GM18498 (cell line): ENCODE data around the gene KRT1.
"Not testable (repeated sequence)": the region's sequence is repeated elsewhere in the genome, so short reads cannot be mapped to it uniquely, and the experiment has no call there.

Source experiments
- ATAC-seq: cut with Tn5 transposase; IDR thresholded peaks from one replicate; pipeline ENCODE4 v1.9.1; 2021; ENCODE audit warnings: mild to moderate bottlenecking, moderate library complexity; ENCODE audit not compliant: unreplicated experiment

KRT1 gene

DNA sequence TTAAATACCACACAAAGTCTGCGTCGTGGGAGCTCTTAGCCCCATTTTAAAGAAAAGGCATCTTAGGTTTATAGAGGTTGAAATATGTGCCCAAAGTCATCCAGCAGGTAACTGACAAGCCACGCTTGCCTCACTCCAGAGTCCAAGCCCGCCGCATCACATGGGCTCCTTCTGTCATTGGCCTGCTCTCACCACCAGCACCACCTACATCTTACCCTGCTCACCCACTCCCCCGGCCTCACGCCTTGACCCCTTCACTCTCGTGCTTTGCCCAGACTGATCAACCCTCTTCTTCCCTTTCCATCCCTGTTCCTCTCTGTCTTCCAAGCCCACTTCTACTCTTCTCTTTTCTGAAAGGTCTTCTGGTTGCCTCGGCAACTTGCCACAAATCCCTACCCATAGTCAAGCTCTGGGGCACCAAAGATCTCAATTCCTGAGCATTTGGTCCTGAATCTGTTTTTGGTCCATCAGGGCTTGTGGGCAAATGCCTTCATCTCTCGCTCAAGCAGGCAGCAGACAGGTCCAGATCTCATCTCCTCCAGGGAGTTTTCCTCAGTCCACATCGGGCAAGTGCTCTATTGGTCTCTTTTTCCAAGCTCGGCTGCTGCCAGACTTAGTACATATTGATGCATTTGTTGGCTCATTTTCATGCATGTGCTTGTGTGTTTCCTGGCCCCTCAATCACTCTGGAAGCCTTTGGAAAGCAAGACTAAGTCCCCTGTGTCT is 3.5 kb upstream of the KRT1 start:
- no peak for ATAC-seq

DNA sequence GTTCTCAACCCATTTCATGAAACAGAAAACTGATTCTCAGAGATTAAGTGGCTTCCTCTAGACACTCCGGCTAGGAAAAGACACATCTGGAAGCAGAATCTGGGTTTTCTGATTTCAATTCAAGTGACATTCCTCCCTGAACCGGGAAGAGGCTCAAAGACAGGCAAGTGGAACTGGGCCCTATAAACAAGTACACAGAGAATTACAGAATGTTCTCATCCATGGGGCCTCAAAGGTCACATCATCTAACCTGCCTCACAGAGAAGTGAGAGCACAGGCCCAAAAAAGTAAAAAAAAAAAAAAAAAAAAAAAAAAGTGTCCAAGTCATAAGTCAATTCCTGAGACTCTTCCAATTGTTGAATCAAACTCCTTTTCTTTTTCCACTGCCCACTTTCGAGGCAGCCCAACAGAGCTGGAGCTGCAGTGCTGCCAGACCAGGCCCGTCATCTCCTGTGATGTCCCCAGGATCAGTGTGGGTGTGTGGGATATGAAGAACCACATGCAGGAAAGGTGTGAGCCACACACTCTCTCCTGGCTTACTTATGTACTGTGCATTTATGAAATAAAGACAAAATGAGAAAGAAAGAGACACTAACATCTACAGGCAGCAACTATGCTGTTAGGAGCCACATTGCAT is 2.8 kb upstream of the KRT1 start:
- ATAC-seq = no peak

DNA sequence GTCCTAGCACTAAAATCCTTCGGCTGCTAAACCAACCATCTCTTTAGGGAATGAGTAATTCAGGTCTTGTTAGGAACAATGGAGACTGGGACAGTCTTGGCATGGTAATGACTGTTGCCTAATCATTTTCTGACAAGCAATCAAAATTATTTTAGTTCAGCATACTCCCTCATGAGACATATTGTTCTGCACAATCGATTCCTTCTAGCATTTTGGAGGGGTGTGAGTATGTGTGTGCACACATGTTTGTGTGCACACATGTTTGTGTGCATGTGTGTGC is 2.1 kb upstream of the KRT1 start:
- ATAC-seq = no peak

DNA sequence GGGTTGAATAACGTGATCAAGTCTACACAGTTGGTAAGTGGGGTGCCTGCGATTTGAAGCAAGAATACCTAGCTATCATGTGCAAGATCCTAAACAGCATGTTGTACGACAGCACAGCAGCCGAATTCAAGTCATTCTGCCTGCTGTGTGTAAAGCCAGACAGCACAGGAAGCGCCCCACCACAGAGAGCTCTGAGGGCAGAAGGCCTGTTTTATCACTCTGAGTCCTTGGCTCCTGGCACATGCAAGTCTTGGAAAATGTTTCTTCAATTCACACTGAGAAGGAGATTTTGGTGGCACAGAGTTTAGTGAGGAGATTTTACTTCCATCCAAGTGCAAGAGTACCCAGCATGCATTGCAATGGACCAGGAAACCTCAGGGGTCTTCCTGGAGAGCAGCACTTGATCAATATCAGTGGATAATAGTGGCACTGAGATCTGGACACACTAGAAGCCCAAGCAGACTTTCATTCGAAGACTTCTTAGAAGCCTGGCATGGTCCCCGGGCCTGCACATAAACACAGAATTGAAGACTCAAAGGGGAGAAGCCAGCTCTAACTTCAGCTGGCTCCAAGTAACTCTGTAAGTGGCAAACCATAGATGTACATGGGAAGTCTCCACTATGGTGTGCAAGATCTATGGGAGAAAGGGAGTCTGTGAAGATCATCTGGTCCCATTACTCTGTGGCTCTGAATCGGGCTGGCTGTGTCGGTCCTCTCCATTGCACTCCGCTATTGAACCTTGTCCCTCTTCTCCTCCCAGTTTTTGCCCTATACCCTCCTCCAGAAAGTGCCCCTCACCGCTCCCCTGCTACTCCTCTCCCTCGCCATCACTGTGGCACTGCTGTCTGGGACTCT is 1.5 kb upstream of the KRT1 start:
- ATAC-seq = no peak

DNA sequence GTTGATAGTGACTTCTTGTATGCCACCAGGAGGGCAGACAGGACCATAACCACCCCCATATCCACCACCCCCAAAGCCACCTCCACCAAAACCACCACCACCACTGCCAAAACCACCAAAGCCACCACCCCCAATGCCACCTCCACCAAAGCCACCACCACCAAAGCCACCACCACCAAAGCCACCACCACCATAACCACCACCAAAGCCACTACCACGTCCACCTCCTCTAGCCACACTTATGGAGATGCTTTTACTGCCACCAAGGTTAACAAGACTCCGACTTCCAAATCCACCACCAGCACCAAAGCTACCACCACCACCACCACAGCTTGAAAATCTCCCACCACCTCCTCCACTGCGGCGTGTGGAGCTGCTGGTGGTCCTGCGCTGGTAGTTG is 332 bp downstream of the KRT1 start:
- ATAC-seq = no peak

DNA sequence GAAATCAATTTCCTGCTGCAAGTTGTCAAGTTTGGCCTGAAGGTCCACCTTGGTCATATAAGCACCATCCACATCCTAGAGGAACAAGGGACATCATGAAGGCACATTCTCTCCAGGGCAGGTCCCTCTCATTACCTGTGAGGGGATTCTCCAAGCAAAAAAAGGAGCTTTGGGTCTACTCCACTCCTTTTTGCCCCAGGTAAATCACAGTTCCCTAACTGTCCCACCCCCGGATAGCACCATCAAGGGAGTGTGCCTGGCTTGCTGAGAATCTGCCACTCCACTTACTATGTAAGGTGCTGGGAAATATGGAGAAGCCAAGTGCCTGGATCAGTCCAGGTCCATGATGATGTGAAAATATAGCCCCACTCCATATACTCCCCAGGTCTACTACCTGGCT is 2.5 kb downstream of the KRT1 start:
- ATAC-seq = no peak

DNA sequence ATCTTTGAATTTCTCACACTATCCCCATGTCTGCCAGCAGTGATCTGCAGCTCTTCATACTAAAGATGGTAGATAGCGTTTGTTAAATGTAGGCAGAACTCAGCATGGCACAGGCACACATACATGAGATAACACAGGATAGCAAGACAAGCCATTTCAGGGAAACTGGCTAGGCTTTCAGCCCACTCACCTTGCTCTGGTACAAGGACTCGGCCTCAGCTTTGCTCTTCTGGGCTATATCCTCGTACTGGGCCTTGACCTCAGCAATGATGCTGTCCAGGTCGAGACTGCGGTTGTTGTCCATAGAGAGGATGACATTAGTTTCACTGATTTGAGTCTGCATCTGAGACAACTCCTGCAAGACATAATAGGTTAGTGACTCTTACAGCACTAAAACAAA is 3.1 kb downstream of the KRT1 start:
- ATAC-seq = no peak

DNA sequence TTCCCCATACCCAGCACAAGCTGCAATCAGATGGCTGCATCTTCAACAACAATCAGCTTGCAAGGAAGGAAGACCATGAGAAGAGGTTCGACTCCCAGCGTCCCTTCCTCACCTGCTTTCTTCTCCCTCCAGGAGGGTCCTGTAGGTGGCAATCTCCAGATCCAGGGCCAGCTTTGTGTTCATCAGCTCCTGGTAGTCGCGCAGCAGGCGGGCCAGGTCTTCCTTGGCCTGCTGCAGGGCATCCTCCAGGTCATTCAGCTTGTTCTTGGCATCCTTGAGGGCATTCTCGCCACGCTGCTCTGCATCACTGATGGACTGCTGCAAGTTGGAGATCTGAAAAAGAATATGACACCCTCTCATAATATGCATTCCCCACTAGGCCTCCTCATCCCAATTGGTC is 4.0 kb downstream of the KRT1 start:
- ATAC-seq = no peak

DNA sequence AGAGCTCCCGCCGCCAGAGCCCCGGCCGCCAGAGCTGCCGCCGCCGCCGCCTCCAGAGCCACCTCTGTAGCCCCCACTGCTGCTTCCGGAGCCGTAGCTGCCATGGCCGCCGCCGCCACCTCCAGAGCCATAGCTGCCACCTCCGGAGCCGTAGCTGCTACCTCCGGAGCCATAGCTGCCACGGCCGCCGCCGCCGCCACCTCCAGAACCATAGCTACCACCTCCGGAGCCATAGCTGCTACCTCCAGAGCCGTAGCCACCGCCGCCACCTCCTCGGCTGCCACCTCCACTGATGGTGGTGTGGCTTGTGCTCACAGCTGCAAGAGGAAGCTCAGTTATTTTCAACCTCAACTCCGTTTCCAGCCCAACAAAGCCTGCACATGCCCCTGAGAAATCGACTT is 4.9 kb downstream of the KRT1 start:
- no peak for ATAC-seq

DNA sequence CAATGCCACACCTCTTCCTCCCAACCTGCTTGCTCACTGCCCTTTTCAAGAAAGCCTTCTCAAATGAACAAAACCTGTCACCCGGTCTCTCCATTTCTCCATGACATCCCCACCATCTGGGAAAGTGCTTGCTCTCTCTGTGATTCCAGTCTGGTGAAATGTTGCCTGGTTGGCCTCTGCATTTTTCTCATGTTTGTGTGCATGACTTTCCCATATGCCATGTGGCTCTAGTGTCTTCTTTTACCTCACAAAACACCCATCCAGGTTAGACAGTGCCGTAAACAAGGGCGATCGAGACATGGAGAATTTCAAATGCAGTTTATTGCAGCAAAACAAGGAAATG is 5.8 kb downstream of the KRT1 start:
- no peak for ATAC-seq

DNA sequence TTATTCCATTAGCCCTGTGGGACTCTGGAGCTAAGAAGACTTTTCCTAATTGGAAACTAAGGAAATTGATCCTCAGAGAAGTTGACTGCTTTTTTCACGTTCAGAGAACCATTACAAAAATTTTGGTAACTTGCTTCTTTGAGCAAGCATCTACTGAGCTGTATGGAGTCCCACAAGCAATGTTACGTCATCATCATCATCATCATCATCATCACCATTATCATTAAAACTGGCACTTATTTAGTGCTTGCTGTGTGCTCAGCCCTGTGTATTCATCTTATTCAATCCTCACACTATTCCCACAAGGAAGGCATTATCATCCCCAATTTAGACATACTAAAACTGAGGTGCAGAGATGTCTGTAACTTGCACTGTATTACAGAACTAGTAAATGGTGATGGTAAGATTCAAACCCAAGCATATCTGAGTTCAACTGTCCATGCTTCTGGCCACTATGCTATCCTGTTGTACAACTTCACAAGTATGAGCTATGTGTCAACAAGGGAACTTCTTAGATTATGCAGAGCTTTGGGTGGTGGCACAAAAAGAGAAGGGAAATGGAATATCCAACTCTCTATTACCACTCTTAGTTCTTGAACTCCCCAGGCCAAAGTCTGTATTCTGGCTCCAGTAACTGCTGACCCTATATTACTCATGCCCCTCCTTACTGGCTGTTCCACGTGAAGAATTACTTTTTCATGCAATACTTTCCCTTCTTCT is 6.3 kb downstream of the KRT1 start:
- no peak for ATAC-seq

DNA sequence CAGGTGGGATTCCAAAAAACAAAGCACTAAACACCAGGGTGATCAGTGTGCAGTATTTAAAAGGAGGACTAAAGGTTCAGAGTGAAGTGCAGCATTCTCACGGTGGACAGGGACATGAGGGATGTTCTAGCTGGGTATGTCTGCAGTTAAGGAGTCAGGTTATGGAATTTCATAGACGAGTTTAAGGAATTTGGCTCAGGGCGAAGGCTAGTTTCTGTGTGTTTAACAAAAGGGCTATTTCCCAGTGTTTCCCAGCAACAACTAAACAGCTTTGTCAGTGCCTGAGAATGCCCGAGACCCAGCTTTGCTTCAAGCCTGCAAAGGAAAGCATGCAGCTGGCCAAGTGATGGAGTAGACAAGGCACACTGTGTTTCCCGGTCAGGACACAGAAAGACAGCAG is 7.0 kb downstream of the KRT1 start:
- ATAC-seq = no peak

DNA sequence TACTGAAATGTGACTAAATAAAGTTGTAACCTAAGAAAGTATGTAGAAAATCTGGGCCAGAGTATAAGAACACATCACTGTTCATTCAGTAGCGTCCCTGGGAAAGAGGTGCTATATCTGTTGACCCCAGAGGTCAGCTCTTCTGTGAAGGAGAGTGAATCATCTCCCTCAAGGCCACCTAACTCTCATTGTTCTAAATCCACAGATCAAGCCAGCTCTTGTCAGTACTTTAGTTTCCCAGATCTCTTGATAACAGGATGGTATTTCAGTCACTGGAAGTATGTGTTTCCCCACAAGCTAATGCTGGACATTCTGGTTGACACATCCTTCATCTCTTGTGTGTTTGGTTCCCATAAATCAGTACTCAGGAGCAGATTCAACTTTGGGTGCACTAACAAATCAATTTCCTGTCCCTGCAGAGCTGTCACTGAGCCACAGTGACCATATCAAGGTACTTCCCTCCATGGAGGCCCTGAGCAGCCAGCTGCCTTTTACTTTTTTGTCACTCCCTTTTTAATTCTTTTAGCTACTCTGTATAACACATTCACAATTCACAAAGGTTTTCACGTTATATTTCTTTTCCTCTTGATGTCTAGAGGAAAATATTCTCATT is 7.8 kb downstream of the KRT1 start:
- ATAC-seq = no peak

DNA sequence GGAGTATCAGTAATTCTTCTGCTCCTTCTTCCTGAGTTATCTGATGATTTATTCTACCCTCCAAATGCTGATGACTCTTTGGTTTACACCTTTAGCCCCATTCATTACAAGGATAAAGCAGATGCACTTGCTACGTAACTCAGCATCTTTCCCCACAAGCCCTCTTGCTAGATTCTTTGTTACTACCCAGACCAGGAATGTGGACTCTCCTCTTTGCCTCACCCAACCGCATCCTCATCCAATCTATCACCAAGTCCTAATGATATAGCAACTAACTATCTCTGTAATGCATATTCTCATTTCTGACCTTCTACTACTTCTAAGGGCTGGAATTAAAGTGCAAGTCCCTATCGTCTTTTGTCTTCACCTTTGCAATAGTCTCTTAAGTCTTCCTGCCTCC is 9.2 kb downstream of the KRT1 start:
- no peak for ATAC-seq

DNA sequence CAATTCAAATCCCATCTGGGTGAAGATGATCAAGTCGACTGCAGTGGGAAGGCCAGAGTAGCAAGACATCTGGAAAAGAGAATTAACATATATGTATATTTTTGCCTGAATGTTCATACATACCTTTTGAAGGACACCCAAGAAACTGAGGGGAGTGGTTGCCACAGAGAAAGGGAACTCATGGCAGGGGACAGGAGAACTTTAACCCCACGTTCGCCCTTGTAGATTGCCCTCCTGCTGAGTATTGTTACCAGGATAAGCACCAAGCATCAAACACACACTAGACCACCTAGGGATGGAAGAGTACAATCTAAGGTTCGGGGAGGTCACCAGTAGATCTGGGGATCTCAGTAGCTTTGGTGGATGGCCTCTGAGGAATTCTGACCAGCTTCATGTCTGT is 9.7 kb downstream of the KRT1 start:
- no peak for ATAC-seq

DNA sequence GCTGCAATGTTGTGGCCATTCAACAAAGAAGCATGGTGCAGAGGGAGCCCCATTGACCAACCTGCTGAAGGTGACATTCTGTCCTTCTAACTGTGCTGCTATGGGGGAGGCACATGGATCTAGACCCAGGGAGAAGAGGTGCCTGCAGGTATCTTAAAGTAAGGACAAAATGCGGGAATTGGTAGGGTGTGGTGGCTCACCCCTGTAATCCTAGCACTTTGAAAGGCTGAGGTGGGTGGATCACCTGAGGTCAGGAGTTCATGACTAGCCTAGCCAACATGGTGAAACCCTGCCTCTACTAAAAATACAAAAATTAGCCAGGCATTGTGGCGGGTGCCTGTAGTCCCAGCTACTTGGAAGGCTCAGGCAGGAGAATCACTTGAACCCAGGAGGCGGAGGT is 10.3 kb downstream of the KRT1 start:
- not testable (repeated sequence) for ATAC-seq

DNA sequence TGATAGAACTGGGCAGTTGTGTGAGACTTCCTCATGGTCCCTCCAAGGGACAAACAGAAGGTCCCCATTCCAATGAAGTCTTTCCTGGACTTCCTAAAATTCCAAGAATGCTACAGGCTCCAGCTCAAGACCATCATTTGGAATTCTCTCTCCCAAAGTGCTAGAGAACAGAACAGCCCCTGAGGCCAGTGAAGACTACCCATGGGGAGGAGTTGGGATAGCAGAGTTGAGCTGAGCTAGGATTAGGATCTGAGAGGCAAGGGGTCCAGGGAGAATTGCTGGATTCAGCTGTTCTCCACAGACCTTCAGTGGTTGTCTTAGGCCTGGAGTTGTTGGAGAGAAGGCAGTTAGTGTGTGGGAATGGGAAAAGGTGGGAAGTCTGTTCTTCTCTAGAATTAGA is 10.8 kb downstream of the KRT1 start:
- ATAC-seq = no peak

DNA sequence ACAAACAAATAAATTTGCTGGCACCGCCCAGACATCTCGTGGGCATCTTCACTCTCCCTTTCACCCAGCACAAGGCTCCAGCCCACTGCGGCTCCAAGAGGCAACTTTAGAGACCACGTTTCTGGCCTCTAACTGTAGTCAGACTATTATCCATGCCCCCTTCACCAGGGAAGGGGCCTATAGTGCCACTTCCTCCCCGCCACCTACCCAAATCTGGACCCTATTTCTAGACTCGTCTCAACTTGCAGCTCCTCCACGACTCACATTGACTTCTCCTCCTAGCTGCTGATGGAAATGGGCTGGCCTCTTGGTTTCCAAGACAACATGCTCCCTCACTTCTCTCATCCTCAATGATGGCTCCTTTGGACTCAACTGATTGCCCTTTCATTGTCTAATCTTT is 12.3 kb downstream of the KRT1 start:
- no peak for ATAC-seq

DNA sequence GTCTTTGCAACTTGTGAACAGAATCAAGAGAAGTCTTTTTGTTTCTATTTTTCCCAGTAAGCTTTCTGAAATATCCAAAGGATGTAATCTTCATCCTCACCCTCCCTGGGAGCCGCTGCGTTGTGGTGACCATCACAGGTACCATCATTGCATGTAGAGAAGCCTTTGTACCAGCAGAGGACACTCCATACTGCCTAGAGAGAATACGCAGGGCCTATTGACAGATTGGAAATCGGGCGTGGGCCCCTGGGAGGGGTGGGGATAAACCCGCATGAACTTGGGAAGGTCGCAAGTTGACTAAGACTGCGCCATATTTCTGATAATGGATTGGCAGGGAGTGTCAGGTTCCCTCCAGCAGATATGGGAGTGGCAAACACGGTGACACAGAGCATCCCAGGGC is 12.7 kb downstream of the KRT1 start:
- no peak for ATAC-seq

DNA sequence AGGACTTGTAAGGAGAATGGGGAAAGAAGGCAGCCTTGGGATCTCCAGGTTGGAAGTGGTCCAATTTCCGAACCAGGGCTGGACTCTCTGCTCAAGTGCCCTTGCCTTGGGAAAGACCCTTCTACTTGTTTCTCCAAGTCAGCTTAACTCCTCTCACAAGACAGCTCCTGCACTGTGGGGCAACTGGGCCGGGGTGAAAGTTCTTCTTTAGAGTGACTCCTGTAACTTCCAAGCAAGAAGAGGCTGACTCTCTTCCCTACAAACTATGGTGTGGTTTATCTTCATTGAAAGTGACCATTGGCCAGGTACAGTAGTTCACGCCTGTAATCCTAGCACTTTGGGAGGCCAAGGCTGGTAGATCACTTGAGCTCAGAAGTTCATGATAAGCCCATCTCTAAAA is 13.7 kb downstream of the KRT1 start:
- ATAC-seq = no peak

DNA sequence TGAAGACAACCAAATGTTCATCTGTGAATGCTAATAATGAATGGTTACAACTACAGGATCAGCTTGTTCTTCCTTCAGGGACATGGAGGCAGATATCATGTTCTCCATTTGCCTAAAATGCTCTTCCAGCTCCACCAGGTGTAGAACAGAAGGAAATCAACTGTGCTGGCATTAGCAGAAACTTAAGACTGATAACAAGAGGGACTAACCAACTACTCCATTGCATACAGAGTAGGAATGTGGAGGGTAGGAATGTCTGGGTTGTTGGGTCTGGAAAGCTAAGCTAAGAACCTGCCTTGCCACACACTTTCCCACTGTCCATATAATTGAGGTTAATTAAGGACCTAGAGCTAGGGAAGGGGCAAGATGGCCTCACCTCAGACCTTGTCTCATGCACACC is 16.8 kb downstream of the KRT1 start:
- ATAC-seq = no peak

DNA sequence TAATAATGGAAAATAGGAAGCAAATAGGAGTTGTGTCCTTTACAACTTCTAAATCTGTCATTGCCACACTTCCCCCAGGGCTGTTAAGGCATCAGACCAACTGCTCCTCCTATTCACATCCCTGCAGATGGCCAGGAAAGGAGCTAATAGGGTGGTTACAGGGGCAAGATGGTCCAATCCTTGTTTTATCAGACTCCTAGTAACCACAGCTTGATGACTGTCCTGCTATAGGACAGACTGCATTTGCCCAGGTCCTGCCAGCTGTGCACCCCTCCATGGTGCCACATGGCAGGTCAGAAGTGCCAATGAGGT is 17.3 kb downstream of the KRT1 start:
- no peak for ATAC-seq
